Gastrocnemius medialis (tissue), 4 donors: ENCODE data around the gene TNXB. TPM values are rescaled to one million over a fixed set of nuclear protein-coding genes. Genes with fewer than 3 reads are reported as not detected.
A peak's percentile ranks its signal among the peaks of the same experiment; 100 is the strongest.

Source experiments
- ATAC-seq, 2 donors: fragments of 150-250 bp; one replicate each; pipeline ENCODE4 v1.9.1; 2016
- DNase-seq, 2 donors: peaks; one replicate each; pipeline ENCODE4 v3.0.0-alpha.2; 2019
- H3K27ac ChIP-seq, 4 donors: fragments of 200-600 bp; sonication (generic); 1 replicate in 1 of 4; 2 replicates in 3 of 4; pipeline ENCODE4 v1.5.1; 2016 to 2018; ENCODE audit warnings: mild to moderate bottlenecking in 2 of 4, moderate library complexity in 1 of 4
- H3K27me3 ChIP-seq, 3 donors: fragments of 200-600 bp; sonication (generic) in 2 of 3; 1 replicate in 1 of 3; 2 replicates in 2 of 3; pipeline versions ENCODE4 v1.5.1 to v1.6.0; 2016 to 2019; ENCODE audit warnings: mild to moderate bottlenecking in 1 of 3, moderate library complexity in 1 of 3
- H3K36me3 ChIP-seq, 2 donors: fragments of 200-600 bp; sonication (generic) in 1 of 2; one replicate each; pipeline ENCODE4 v1.5.1; 2017 to 2018
- H3K4me1 ChIP-seq, 2 donors: fragments of 200-600 bp; sonication (generic) in 1 of 2; one replicate each; pipeline ENCODE4 v1.5.1; 2016 to 2017; ENCODE audit warnings: mild to moderate bottlenecking in 2 of 2
- H3K4me3 ChIP-seq, 4 donors: fragments of 200-600 bp; sonication (generic) in 3 of 4; 1 replicate in 1 of 4; 2 replicates in 3 of 4; pipeline ENCODE4 v1.5.1; 2016 to 2019; ENCODE audit warnings: mild to moderate bottlenecking in 2 of 4
- H3K9me3 ChIP-seq, 3 donors: fragments of 200-600 bp; sonication (generic) in 2 of 3; 1 replicate in 1 of 3; 2 replicates in 2 of 3; pipeline ENCODE4 v1.5.1; 2016 to 2019
- CTCF ChIP-seq, 5 experiments: fragments of 450-650 bp in 3 of 5; fragments of 200-600 bp in 2 of 5; sonication (generic) in 2 of 5; IDR thresholded peaks in 4 of 5; conservative IDR thresholded peaks in 1 of 5; 1 replicate in 4 of 5; 2 replicates in 1 of 5; pipeline ENCODE4 v1.5.1; 2016 to 2019; ENCODE audit warnings: antibody characterized with exemption in 5 of 5, mild to moderate bottlenecking in 3 of 5, moderate library complexity in 3 of 5
- POLR2A ChIP-seq, 2 donors: fragments of 450-650 bp; IDR thresholded peaks; one replicate each; pipeline ENCODE4 v1.6.1; 2017; ENCODE audit warnings: antibody characterized with exemption in 2 of 2, mild to moderate bottlenecking in 2 of 2, moderate library complexity in 2 of 2
- in situ Hi-C, 4 donors: fragments of 200-750 bp; cut with MboI; loops; one replicate each; pipeline versions ENCODE4 v1.15.0 to v1.8.0; 2017; ENCODE audit warnings: low sequenced_read_pairs in 4 of 4
- intact Hi-C: fragments of 100-400 bp; cut with DNase I; formaldehyde crosslinking; loops from one replicate; pipeline ENCODE4 v1.15.1; 2023; ENCODE audit warnings: low total_unique reads
- total RNA-seq, 4 donors: library from RNA; depleted of rRNA; stranded (reverse); fragments of >200 nt; gene quantifications; one replicate each; pipeline versions ENCODE4 v1.1.0 to v1.2.3, GENCODE V29; 2016

TNXB gene
- total RNA-seq, 4 donors from 2014 or later: 12.0 to 37.0 (median 33.5) TPM

- TF ChIP-seq CTCF (IDR thresholded peaks at IDR 0.05 in 4 of 5, conservative IDR thresholded peaks at IDR 0.05 in 1 of 5) (no peak), POLR2A (IDR thresholded peaks at IDR 0.05) (no peak)
- intact Hi-C loops: no loop called here
- ATAC-seq (peak; percentile 79 to 83), DNase-seq (peak; percentile 53 to 78)
- H3K4me1 ChIP-seq: no peaks in the 10 kb centered on the region
- H3K27ac ChIP-seq: peak overlapping the region in 3 of 4 donors; percentile 39 to 52 (median 44)
- H3K36me3 ChIP-seq: no peaks in the 10 kb centered on the region
- no peak overlapping the region for H3K4me3 ChIP-seq
- H3K9me3 ChIP-seq: no peaks in the 10 kb centered on the region
- no peaks in the 10 kb centered on the region for H3K27me3 ChIP-seq
- in situ Hi-C loops: no loop called here
Measured at GRCh38 chr6:32076321-32076809, 32.8 kb downstream of the TNXB start.

GRCh38 chr6:32075781-32076180 lies 33.4 kb downstream of the TNXB start:
- H3K36me3 ChIP-seq: no peaks in the 10 kb centered on the region
- in situ Hi-C loops (no loop called here), intact Hi-C loops (no loop called here)
- H3K27me3 ChIP-seq: no peaks in the 10 kb centered on the region
- H3K4me1 ChIP-seq: no peaks in the 10 kb centered on the region
- no peak for TF ChIP-seq POLR2A (IDR thresholded peaks at IDR 0.05)
- no peak for TF ChIP-seq CTCF (IDR thresholded peaks at IDR 0.05 in 4 of 5, conservative IDR thresholded peaks at IDR 0.05 in 1 of 5)
- ATAC-seq: no peak
- no peak for DNase-seq
- no peak overlapping the region for H3K4me3 ChIP-seq
- peak overlapping the region in 1 of 4 donors; percentile 6 for H3K27ac ChIP-seq
- H3K9me3 ChIP-seq: no peaks in the 10 kb centered on the region

- no peak for TF ChIP-seq CTCF (IDR thresholded peaks at IDR 0.05 in 4 of 5, conservative IDR thresholded peaks at IDR 0.05 in 1 of 5)
- no peak for TF ChIP-seq POLR2A (IDR thresholded peaks at IDR 0.05)
- DNase-seq (no peak), ATAC-seq (no peak)
- Histone ChIP-seq H3K27me3 (no peaks in the 10 kb centered on the region), H3K36me3 (no peaks in the 10 kb centered on the region), H3K4me1 (no peaks in the 10 kb centered on the region), H3K27ac (no peak overlapping the region), H3K9me3 (no peaks in the 10 kb centered on the region), H3K4me3 (no peak overlapping the region)
- intact Hi-C loops (no loop called here), in situ Hi-C loops (loop anchor here in 1 of 4 donors (25.0 kb wide), 1 partner anchor 113 kb away; the partner anchor contains the start of genes DXO, NELFE and SKIC2)
Measured at GRCh38 chr6:32074996-32075532, 34.1 kb downstream of the TNXB start.

GRCh38 chr6:32073613-32074012 lies 35.5 kb downstream of the TNXB start:
- H3K4me1 ChIP-seq: no peaks in the 10 kb centered on the region
- DNase-seq: no peak

More at GRCh38 chr6:32073613-32074012, 35.5 kb downstream of the TNXB start:
- intact Hi-C loops: no loop called here
- ATAC-seq: no peak
- TF ChIP-seq POLR2A (IDR thresholded peaks at IDR 0.05) (no peak), CTCF (IDR thresholded peaks at IDR 0.05 in 4 of 5, conservative IDR thresholded peaks at IDR 0.05 in 1 of 5) (no peak)
- H3K27ac ChIP-seq: no peak overlapping the region
- H3K9me3 ChIP-seq: no peaks in the 10 kb centered on the region
- no peaks in the 10 kb centered on the region for H3K27me3 ChIP-seq
- in situ Hi-C loops: loop anchor here in 1 of 4 donors (25.0 kb wide), 1 partner anchor 111 kb away; the partner anchor contains the start of genes DXO, NELFE and SKIC2
- H3K36me3 ChIP-seq: no peaks in the 10 kb centered on the region
- H3K4me3 ChIP-seq: no peak overlapping the region
